NCI-H2081 (cell line): Measurements from ENCODE around the gene RAD54L.
"Not testable (repeated sequence)": the region's sequence is repeated elsewhere in the genome, so short reads cannot be mapped to it uniquely, and the experiment has no call there.

Experiments used
- DNase-seq, 2 experiments: peaks; one replicate each; lab custom pipeline; 2025; lab: John Stamatoyannopoulos, UW

The RAD54L gene

DNA sequence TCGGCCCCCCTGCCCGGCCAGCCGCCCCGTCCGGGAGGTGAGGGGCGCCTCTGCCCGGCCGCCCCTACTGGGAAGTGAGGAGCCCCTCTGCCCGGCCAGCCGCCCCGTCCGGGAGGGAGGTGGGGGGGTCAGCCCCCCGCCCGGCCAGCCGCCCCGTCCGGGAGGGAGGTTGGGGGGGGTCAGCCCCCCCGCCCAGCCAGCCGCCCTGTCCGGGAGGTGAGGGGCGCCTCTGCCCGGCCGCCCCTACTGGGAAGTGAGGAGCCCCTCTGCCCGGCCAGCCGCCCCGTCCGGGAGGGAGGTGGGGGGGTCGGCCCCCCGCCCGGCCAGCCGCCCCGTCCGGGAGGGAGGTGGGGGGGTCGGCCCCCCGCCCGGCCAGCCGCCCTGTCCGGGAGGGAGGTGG is 5.8 kb upstream of the RAD54L start:
- DNase-seq, result not testable (repeated sequence)

- DNase-seq, result no peak
Observed at GRCh38 chr1:46242918-46243317, 4.6 kb upstream of the RAD54L start.

- DNase-seq, result not testable (repeated sequence)
Observed at GRCh38 chr1:46243831-46244230, 3.7 kb upstream of the RAD54L start.

- DNase-seq, result peak in 1 of 2 experiments; percentile 29
Observed at GRCh38 chr1:46244656-46245371, 2.7 kb upstream of the RAD54L start.

DNA sequence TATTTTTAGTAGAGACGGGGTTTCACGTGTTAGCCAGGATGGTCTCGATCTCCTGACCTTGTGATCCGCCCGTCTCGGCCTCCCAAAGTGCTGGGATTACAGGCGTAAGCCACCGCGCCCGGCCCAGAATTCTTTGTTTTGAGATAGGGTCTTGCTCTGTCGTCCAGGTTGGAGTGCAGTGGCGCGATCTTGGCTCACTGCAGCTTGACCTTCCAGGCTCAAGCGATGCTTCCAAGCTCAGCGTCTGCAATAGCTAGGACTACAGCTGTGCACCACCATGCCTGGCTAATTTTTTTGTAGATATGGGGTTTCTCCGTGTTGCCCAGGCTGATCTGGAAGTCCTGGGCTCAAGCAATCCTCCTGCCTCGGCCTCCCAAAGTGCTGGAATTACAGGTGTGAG is 1.4 kb upstream of the RAD54L start:
- DNase-seq, result not testable (repeated sequence)

GRCh38 chr1:46246548-46247435 is 771 bp upstream of the RAD54L start:
- DNase-seq, result peak in 1 of 2 experiments; percentile 69

GRCh38 chr1:46248122-46248920 is 758 bp downstream of the RAD54L start:
- peak; percentile 59 to 75 for DNase-seq

DNA sequence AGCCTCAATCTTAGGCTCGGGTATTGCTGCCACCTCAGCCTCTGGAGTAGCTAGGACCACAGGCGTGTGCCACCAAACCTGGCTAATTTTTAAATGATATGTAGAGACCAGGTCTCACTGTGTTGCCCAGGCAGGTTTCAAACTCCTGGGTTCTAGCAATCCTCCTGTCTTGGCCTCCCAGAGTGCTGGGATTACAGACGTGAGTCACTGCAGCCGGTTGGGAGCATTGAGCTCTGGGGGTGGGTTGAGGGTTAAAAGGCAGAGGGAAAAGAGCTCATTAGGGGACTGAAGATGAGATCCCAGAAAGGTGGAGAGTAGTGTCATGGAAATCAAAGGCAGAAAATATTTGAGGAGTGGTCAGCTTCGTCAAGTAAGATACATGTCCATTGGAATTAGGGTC is 7.1 kb downstream of the RAD54L start:
- DNase-seq, result no peak

GRCh38 chr1:46256523-46256922 is 9.0 kb downstream of the RAD54L start:
- DNase-seq, result no peak

- DNase-seq, result no peak
Observed at GRCh38 chr1:46262508-46262907, 14.9 kb downstream of the RAD54L start.

DNA sequence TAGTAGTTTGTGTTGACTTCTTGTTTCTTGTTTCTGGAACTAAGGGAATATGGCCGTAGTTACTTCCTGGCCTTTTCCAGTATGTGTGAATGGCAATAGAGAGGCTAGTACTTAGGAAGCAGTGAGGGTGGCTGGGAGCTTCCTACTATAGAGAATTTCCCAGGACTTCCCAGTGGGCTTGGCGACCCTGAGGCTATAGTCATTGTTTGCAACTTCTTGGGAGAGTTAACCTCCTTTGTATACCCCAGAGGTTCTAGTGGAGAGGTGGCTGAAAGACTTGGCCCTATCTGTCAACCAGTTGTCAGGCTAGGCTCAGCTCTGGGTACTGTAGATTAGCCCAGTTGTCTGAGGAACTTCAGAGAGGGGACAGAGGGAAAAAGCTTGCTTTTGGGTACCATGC is 15.6 kb downstream of the RAD54L start:
- DNase-seq, result no peak

GRCh38 chr1:46268578-46268977 is 21.0 kb downstream of the RAD54L start:
- no peak for DNase-seq

DNA sequence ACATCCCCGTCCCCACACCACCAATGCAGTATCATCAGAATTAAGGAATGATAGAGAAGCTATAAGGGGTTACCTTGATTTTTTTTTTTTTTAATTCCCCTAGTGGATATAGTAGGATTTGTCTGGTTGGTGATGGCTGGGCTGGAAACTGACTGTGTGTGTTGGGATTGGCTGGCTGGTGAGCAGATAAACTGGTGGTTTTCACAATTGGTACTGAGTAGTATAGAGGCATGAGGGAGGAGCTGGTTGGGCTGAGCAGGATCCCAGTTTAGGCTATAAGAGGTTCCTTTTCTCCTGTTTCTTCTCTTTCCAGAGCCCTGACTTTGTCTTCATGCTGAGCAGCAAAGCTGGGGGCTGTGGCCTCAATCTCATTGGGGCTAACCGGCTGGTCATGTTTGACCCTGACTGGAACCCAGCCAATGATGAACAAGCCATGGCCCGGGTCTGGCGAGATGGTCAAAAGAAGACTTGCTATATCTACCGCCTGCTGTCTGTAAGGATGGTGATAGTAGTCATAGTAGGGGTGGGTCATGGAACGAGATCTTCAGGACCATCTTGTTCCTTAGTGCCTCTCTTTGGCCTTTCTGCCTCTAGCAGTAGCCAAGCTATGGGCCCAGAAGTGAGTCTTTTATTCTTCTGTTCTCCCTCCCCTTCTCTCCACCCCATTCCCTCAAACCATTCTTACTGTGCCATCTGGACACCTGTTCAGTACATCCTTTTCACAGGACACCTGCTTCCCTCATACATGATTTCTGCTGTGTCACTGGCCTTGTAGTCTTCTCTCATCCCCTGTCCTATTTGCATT is 26.9 kb downstream of the RAD54L start:
- DNase-seq, result no peak

GRCh38 chr1:46275030-46275337 is 27.4 kb downstream of the RAD54L start:
- no peak for DNase-seq

- no peak for DNase-seq
Observed at GRCh38 chr1:46277658-46278373, 30.3 kb downstream of the RAD54L start.

DNA sequence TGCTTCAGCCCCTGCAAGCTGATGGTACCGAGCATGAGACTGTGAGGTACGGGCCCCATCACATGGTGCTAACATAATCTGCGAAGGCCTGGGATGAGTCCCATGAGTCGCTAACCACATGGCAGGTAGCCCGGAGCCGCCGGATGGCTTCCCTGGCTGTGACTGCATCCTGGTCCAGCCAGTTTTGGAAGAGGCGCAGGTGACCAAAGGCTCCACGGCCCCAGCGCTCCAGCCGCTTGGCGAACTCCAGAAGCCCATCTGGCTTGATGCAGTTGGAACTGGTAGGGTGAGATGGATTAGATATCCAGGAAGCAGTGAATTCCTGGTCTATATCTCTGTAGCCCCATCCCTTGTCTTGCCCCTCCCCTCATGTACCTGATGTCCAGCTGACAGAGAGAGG is 31.2 kb downstream of the RAD54L start:
- no peak for DNase-seq

GRCh38 chr1:46280092-46280491 is 32.5 kb downstream of the RAD54L start:
- no peak for DNase-seq

- DNase-seq, result no peak
Observed at GRCh38 chr1:46281021-46281420, 33.5 kb downstream of the RAD54L start.

- no peak for DNase-seq
Observed at GRCh38 chr1:46284058-46284457, 36.5 kb downstream of the RAD54L start.

DNA sequence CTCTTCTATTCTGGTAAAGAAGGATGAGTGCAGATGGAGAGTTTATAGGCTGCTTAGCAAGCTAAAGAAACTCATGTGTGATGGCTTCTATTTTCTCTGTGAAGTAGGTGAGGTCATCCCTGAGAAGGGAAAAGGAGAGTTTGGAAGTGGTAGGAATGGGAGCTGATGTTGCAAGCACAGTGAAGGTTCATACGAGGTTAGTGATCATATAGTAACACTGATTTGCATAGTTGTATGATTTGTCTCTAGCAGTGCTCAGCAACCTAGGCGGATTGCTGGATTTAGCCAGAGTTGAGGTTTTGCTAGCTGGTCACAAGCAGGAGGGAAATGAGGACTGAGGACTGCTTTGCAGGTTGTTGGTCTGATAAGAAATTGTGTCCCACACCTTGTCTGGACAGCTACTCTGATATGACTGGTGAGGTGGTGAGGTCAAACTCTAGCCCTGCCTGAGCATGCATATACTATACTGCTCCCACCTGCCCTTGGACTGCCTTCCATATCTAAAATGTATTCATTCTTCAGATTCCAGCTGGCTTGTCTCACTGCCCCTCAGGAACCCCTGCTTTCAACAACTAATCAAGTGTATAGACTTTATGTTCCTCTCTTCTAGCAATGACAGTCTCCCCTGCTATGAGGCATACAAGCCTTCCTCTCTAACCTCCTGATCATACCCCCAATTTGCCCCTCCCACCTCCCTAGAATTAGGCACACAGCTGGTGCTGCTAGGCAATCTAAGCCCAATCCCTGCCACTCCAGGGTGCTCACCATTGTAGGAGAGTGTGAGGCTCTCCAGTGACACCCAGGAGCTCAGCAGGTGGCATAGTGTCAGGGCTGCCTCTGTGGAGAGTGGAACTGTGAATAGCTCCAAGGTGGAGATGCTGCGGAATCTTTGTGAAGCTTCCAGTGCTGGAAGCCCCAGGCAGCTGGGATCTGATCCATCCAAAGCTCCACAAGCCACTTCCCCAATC is 37.3 kb downstream of the RAD54L start:
- DNase-seq, result no peak
